Measurements from ENCODE around the gene CNTNAP5.

Gene CNTNAP5

DNA sequence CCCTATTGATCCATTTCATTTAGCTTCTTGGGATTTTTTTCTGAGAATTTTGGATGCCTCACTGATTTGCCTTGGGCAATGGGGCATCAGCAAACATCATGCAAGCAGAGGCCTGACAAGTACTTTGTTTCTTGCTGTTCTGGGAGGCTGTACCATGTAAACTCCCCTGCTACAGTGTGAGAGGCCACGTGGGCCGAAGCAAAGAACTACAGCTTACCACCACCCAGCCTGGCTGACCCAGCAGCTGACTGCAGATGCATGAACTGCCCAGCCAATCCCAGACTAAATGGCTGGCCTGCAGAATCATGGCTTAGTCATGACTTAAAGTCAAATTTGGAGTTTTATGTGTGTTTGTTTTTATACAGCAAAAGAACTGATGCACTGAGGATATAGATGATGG is 579.9 kb downstream of the CNTNAP5 start:
- DNase-seq (ENCODE audit: low read depth): no peak
- H3K4me3 ChIP-seq (ENCODE audit: low read depth, low read length): no peak overlapping the region
- TF ChIP-seq, protein P1, sequence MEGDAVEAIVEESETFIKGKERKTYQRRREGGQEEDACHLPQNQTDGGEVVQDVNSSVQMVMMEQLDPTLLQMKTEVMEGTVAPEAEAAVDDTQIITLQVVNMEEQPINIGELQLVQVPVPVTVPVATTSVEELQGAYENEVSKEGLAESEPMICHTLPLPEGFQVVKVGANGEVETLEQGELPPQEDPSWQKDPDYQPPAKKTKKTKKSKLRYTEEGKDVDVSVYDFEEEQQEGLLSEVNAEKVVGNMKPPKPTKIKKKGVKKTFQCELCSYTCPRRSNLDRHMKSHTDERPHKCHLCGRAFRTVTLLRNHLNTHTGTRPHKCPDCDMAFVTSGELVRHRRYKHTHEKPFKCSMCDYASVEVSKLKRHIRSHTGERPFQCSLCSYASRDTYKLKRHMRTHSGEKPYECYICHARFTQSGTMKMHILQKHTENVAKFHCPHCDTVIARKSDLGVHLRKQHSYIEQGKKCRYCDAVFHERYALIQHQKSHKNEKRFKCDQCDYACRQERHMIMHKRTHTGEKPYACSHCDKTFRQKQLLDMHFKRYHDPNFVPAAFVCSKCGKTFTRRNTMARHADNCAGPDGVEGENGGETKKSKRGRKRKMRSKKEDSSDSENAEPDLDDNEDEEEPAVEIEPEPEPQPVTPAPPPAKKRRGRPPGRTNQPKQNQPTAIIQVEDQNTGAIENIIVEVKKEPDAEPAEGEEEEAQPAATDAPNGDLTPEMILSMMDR (conservative IDR thresholded peaks at IDR 0.05; ENCODE audit: low read depth, low read length): no peak

DNA sequence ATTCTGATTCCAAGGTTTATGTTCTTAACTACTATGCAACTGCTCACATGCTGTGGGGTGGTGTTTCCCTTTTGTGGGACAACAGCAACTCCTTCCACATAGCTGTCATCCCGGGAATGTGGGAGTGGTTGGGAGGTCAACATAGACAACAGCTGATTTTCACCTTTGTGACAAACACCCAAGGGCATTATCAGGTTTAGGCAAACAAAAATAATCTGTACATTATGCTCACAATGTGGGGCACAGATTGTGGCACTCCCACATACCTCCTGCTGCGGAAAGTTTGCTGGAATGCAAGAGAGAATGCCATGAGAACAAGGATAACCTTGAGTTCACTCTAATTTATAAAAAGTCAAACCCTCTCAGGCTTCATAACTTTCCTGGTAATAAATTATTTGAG is 582.6 kb downstream of the CNTNAP5 start:
- TF ChIP-seq, protein P1 (conservative IDR thresholded peaks at IDR 0.05; ENCODE audit: low read depth, low read length): no peak
- DNase-seq (ENCODE audit: low read depth): no peak
- H3K4me3 ChIP-seq (ENCODE audit: low read depth, low read length): no peak overlapping the region

GRCh38 chr2:124609667-124610066 is 584.6 kb downstream of the CNTNAP5 start:
- H3K4me3 ChIP-seq (ENCODE audit: low read depth, low read length): no peak overlapping the region
- no peak for DNase-seq (ENCODE audit: low read depth)
- TF ChIP-seq, protein P1 (conservative IDR thresholded peaks at IDR 0.05; ENCODE audit: low read depth, low read length): no peak

GRCh38 chr2:124610141-124610540 is 585.1 kb downstream of the CNTNAP5 start:
- H3K4me3 ChIP-seq (ENCODE audit: low read depth, low read length): no peak overlapping the region
- DNase-seq (ENCODE audit: low read depth): no peak
- TF ChIP-seq, protein P1 (conservative IDR thresholded peaks at IDR 0.05; ENCODE audit: low read depth, low read length): no peak

GRCh38 chr2:124610866-124611265 is 585.8 kb downstream of the CNTNAP5 start:
- TF ChIP-seq, protein P1 (conservative IDR thresholded peaks at IDR 0.05; ENCODE audit: low read depth, low read length): no peak
- DNase-seq (ENCODE audit: low read depth): no peak
- no peak overlapping the region for H3K4me3 ChIP-seq (ENCODE audit: low read depth, low read length)

GRCh38 chr2:124623560-124623959 is 598.5 kb downstream of the CNTNAP5 start:
- no peak for DNase-seq (ENCODE audit: low read depth)
- H3K4me3 ChIP-seq (ENCODE audit: low read depth, low read length): no peak overlapping the region
- TF ChIP-seq, protein P1 (conservative IDR thresholded peaks at IDR 0.05; ENCODE audit: low read depth, low read length): no peak

- TF ChIP-seq, protein P1 (conservative IDR thresholded peaks at IDR 0.05; ENCODE audit: low read depth, low read length): no peak
- DNase-seq (ENCODE audit: low read depth): no peak
- H3K4me3 ChIP-seq (ENCODE audit: low read depth, low read length): no peak overlapping the region
Measured at GRCh38 chr2:124625561-124625960, 600.5 kb downstream of the CNTNAP5 start.
